ENCODE results near the gene VPS13D.

DNA sequence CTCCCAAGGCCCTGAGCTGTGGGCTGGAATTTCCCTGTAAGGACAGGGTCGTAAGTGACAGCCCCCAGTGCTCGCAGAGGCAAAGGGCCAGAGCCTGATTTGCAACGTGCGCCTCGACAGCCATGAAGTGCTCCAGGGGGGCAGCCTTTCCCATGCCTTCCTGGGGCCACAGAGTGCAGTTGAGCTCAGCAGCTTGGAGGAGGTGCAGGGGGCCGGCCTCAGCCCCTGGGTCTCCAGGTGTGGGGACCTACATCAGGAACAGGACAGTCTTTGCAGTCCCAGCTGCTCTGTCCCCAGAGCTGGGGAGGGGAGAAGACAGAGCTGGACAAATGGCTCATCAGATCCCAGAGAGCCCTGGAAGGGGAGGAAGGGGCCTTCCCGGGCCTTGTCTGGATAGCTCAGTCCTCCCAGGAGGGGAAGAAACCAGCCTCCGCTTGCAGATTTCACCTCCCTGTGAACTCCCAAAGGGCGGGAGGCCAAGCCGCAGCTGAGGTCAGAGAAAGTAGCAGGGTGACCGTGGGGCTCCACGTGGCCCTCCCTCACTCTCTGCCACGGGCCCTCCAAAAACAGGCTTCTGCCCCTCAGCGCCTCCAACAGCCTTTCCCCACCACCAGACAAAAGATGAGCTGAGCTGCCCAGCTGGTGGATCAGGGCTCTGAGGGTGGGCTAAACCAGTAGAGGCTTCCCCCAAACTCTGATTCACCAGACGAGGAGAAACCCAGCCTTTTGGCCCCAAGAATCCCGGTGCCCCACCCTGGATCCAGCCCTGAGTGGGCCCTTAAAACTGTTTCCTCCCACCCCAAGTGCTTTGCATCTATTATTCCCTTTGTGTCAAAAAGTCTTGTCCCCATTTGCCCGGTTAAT is 311.7 kb downstream of the VPS13D start:
- TF ChIP-seq, protein P1, sequence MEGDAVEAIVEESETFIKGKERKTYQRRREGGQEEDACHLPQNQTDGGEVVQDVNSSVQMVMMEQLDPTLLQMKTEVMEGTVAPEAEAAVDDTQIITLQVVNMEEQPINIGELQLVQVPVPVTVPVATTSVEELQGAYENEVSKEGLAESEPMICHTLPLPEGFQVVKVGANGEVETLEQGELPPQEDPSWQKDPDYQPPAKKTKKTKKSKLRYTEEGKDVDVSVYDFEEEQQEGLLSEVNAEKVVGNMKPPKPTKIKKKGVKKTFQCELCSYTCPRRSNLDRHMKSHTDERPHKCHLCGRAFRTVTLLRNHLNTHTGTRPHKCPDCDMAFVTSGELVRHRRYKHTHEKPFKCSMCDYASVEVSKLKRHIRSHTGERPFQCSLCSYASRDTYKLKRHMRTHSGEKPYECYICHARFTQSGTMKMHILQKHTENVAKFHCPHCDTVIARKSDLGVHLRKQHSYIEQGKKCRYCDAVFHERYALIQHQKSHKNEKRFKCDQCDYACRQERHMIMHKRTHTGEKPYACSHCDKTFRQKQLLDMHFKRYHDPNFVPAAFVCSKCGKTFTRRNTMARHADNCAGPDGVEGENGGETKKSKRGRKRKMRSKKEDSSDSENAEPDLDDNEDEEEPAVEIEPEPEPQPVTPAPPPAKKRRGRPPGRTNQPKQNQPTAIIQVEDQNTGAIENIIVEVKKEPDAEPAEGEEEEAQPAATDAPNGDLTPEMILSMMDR (IDR thresholded peaks at IDR 0.05; ENCODE audit: low read depth, low read length, missing input control), result no peak
- TF ChIP-seq RAD21 (IDR thresholded peaks at IDR 0.05), result peak in 1 of 2 donors; percentile 49
- TF ChIP-seq GABPA (IDR thresholded peaks at IDR 0.05 in 1 of 2, conservative IDR thresholded peaks at IDR 0.05 in 1 of 2), result no peak

All from liver (tissue), 3 donors.